Activated T-helper 2 cell treated with anti-CD3 and anti-CD28 coated beads, Interferon-gamma antibody, Interleukin-2, Interleukin-4, amounts not matched to agents 10 μg/mL and 5 μg/mL and 100 μg/mL, durations not matched to agents 14 hours and 24 hours and 36 hours (primary cell): Measurements from ENCODE around the gene SYS1. TPM values are rescaled to one million over a fixed set of nuclear protein-coding genes. Genes with fewer than 3 reads are reported as not detected.
A peak's percentile ranks its signal among the peaks of the same experiment; 100 is the strongest.

Experiments used
- DNase-seq: peaks from one replicate; pipeline ENCODE4 v3.0.0; 2021; ENCODE audit warnings: low spot score
- H3K27ac Mint-ChIP-seq: one replicate; pipeline ENCODE4 v1.8.0; 2021; ENCODE audit warnings: mixed read lengths
- H3K27me3 Mint-ChIP-seq: one replicate; pipeline ENCODE4 v1.8.0; 2021; ENCODE audit warnings: low read depth, mixed read lengths
- H3K36me3 Mint-ChIP-seq: one replicate; pipeline ENCODE4 v1.8.0; 2021; ENCODE audit warnings: low read depth, mixed read lengths
- H3K4me1 Mint-ChIP-seq: one replicate; pipeline ENCODE4 v1.8.0; 2021; ENCODE audit warnings: low read depth, mixed read lengths
- H3K4me3 Mint-ChIP-seq: one replicate; pipeline ENCODE4 v1.8.0; 2021; ENCODE audit warnings: low read depth, mild to moderate bottlenecking, moderate library complexity, mixed read lengths
- H3K9me3 Mint-ChIP-seq: one replicate; pipeline ENCODE4 v1.8.0; 2021; ENCODE audit warnings: mixed read lengths
- intact Hi-C: fragments of 100-400 bp; cut with micrococcal nuclease; formaldehyde crosslinking; loops from one replicate; pipeline ENCODE4 v1.15.1; 2023
- total RNA-seq: library from RNA; stranded (reverse); gene quantifications from 2 replicates; pipeline ENCODE4 v1.2.3, GENCODE V29; 2022

Gene SYS1
- total RNA-seq, 1 donor from 2014 or later, result 20.1 TPM

DNA sequence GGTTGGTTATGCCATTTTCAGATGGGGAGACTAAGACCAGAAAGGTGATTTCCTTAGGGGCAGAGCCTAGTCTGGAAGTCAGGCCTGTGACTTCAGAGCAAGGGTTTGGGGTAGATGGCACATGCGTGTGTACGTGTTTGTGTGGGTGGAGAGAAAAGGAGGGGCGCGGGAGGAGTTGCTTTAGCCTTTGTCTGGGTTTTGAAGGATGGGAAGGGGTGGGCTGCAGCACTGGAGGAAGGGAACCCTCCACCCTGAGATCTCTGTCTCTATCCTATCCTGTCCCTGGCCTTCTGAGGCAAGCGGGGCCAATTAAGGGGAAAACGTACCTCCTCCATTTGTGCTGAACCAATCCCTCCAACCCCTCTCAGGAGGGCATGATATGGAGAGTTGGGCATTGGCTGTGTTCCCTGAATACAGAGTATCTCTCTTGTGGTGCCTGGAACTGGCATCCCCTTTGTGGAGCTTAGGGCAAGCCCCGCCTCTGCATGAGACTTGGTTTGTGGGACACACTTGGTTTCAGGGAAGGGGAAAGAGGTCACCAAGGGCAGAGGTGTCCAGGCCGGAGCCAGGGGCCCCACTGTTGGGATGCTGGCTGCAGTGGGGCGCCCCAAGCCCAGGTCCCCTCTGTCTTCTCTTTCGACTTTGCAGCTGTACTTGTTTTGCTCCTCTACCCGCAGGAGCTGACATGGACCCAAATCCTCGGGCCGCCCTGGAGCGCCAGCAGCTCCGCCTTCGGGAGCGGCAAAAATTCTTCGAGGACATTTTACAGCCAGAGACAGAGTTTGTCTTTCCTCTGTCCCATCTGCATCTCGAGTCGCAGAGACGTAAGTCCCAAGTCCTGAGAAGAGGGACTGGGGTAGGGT lies 45.1 kb downstream of the SYS1 start, which contains the start of gene DBNDD2:
Gene DBNDD2, plus strand, starts transcription at position 507 of the 863 bp plus-strand sequence. Its CDS starts 179 bp downstream, at position 686.
- no peaks in the 10 kb centered on the region for H3K36me3 Mint-ChIP-seq
- H3K9me3 Mint-ChIP-seq, result no peaks in the 10 kb centered on the region
- intact Hi-C loops, result no loop called here
- DNase-seq, result no peak
- peaks cover 16% of the 10 kb centered on the region for H3K4me1 Mint-ChIP-seq
- peaks cover 13% of the 10 kb centered on the region for H3K27me3 Mint-ChIP-seq
- no peak within 1 kb of the TSS for H3K27ac Mint-ChIP-seq
- peak within 1 kb of the TSS; percentile 77 for H3K4me3 Mint-ChIP-seq

DNA sequence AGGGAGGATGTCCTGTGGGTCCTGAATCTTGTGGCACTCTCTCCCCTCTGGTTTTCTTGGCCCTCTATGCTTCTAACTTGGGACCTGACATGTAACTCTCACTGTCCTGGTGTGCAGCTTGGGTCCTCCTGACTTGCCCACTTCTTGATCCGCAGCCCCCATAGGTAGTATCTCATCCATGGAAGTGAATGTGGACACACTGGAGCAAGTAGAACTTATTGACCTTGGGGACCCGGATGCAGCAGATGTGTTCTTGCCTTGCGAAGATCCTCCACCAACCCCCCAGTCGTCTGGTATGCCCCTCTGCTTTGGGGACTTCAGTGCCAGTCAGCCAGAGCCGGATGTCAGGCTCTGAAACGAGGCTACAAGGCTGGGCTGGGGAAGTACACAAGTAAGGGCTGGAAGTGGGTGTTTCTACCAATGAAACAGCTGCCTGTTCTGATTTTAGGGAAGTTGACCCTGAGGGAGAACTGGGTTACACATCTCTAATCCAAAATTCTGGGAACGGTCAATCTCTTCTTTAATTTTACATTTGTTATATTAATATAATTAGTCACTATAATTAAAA lies 45.8 kb downstream of the SYS1 start:
- H3K9me3 Mint-ChIP-seq, result no peaks in the 10 kb centered on the region
- no peak overlapping the region for H3K27ac Mint-ChIP-seq
- no peak overlapping the region for H3K4me3 Mint-ChIP-seq
- no peaks in the 10 kb centered on the region for H3K36me3 Mint-ChIP-seq
- DNase-seq, result no peak
- H3K27me3 Mint-ChIP-seq, result peaks cover 10% of the 10 kb centered on the region
- intact Hi-C loops, result no loop called here
- peaks cover 16% of the 10 kb centered on the region for H3K4me1 Mint-ChIP-seq

DNA sequence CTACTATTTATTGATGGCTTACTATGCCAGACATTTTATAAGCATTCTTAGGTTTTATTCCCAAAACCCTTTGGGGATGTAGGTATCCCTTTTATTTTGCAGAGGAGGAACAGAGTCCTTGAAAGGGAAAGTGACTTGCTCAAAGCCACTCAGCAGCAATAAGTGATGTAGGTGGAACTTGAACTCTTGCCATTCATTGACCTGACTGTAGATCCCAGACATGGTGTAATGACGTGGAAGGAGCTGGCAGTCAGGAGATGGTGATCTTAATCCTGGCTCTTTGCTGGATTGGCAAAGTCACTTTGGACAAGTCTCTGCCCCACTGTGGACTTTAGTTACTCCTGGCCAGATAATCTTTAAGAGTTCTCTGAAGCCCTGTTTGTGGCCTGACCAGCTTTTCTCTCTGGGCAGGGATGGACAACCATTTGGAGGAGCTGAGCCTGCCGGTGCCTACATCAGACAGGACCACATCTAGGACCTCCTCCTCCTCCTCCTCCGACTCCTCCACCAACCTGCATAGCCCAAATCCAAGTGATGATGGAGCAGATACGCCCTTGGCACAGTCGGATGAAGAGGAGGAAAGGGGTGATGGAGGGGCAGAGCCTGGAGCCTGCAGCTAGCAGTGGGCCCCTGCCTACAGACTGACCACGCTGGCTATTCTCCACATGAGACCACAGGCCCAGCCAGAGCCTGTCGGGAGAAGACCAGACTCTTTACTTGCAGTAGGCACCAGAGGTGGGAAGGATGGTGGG lies 46.7 kb downstream of the SYS1 start:
- intact Hi-C loops, result no loop called here
- no peak for DNase-seq
- H3K4me1 Mint-ChIP-seq, result peaks cover 20% of the 10 kb centered on the region
- peaks cover 4% of the 10 kb centered on the region for H3K27me3 Mint-ChIP-seq
- no peaks in the 10 kb centered on the region for H3K36me3 Mint-ChIP-seq
- H3K4me3 Mint-ChIP-seq, result no peak overlapping the region
- H3K27ac Mint-ChIP-seq, result no peak overlapping the region
- no peaks in the 10 kb centered on the region for H3K9me3 Mint-ChIP-seq

DNA sequence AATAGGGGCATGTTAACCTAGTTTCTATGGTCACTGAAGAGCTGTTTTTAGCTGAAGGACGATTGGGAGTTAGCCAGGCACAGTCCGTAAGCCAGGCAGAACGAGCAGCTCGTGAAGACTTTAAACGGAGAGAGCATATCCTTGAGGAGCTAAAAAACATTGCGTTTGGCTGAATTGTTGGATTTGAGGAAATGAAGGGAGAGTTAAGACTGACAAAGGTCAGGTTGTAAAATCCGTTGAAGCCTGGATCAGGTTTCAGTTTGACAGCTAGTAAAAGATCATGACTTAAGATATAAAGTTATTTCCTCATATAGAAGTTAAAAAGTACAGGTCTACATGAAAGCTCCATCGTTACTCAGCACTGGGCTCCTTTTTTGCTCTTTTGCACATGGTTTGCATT lies 47.9 kb downstream of the SYS1 start:
- H3K4me1 Mint-ChIP-seq, result peaks cover 25% of the 10 kb centered on the region
- no peak overlapping the region for H3K27ac Mint-ChIP-seq
- intact Hi-C loops, result no loop called here

DNA sequence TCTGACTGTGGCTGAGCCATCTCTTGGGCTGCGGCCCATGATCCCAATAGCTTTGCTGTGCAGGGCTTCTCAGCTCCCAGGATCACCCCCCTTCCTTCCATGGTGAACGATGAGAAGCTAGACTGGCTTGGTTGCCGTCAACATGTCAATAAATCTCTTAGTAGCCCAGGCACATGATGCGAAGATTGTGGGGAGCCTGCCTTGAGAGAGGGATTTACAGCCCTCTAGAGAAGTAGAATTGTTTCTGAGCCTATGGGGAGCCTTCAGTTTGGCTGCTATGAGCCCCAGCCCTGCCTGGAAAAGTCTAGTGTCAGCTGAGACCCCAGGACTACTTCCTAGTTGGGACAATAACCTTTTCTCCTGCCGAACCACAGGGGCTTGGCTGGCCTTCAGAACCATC lies 49.7 kb downstream of the SYS1 start:
- H3K9me3 Mint-ChIP-seq, result no peaks in the 10 kb centered on the region
- peaks cover under 1% of the 10 kb centered on the region for H3K36me3 Mint-ChIP-seq
- peaks cover 25% of the 10 kb centered on the region for H3K4me1 Mint-ChIP-seq
- H3K27ac Mint-ChIP-seq, result no peak overlapping the region
- H3K27me3 Mint-ChIP-seq, result no peaks in the 10 kb centered on the region
- H3K4me3 Mint-ChIP-seq, result no peak overlapping the region
- DNase-seq, result no peak
- intact Hi-C loops, result no loop called here

More for the DNA sequence above, 47.9 kb downstream of the SYS1 start:
- Mint-ChIP-seq H3K36me3 (no peaks in the 10 kb centered on the region), H3K27me3 (no peaks in the 10 kb centered on the region), H3K9me3 (no peaks in the 10 kb centered on the region), H3K4me3 (no peak overlapping the region)
- no peak for DNase-seq

DNA sequence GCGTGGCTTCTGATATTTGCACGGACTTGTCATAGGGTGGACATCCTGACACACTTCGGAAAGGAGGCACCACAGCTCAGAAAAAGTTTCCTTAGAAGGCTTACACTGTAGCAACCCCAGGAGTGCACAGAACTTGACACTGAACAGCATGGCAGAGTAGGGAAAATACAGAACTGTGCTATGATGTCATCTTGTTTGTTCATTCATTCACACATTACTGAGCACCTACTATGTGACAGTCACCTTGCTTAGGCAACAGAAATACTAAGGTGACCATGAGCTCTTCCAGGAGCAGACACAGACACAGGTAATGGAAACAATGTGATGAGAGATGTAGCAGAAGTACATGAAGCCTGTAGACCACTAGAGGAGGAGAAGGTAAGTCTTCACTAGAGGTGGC lies 50.5 kb downstream of the SYS1 start:
- Mint-ChIP-seq H3K27ac (no peak overlapping the region), H3K4me1 (peaks cover 28% of the 10 kb centered on the region), H3K36me3 (peaks cover 8% of the 10 kb centered on the region), H3K4me3 (no peak overlapping the region), H3K27me3 (no peaks in the 10 kb centered on the region), H3K9me3 (no peaks in the 10 kb centered on the region)
- intact Hi-C loops, result no loop called here
- no peak for DNase-seq

DNA sequence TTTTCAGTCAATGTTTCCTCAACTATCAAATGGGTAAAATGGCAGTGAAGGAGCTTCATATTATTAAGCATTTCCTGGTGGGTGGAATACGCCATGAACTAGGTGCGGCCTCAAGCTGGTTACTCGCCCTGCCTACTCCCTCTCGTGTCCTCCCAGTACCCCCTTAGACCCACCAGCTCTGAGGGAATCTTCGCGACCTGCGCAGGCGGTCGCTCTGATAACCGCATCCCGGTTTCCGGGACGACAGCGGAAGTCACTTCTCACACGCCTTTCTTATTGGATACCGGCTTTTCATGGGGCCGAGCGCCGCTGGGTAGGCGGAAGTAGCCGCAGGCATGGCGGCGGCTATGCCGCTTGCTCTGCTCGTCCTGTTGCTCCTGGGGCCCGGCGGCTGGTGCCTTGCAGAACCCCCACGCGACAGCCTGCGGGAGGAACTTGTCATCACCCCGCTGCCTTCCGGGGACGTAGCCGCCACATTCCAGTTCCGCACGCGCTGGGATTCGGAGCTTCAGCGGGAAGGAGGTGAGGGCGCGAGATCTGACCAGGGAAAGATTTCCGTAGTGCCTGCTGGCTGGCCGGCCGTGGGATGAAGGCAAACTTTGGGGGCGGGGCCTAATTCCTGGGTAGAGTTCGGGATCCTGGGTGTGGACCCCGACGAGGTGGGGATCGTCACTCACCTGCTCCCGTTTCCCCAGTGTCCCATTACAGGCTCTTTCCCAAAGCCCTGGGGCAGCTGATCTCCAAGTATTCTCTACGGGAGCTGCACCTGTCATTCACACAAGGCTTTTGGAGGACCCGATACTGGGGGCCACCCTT lies 53.1 kb downstream of the SYS1 start, which contains the start of gene PIGT:
Gene PIGT, plus strand, starts transcription at position 320 of the 816 bp plus-strand sequence. Its CDS starts 16 bp downstream, at position 336.
- intact Hi-C loops, result loop anchor here (2.0 kb wide), 2 partner anchors 43 to 53 kb away; partner anchors contain the start of gene SYS1
- H3K4me3 Mint-ChIP-seq, result peak within 1 kb of the TSS; percentile 92
- peaks cover 28% of the 10 kb centered on the region for H3K36me3 Mint-ChIP-seq
- DNase-seq, result peak; percentile 86
- H3K27ac Mint-ChIP-seq, result peak within 1 kb of the TSS; percentile 91
- no peaks in the 10 kb centered on the region for H3K27me3 Mint-ChIP-seq
- H3K4me1 Mint-ChIP-seq, result peaks cover 31% of the 10 kb centered on the region
- no peaks in the 10 kb centered on the region for H3K9me3 Mint-ChIP-seq

DNA sequence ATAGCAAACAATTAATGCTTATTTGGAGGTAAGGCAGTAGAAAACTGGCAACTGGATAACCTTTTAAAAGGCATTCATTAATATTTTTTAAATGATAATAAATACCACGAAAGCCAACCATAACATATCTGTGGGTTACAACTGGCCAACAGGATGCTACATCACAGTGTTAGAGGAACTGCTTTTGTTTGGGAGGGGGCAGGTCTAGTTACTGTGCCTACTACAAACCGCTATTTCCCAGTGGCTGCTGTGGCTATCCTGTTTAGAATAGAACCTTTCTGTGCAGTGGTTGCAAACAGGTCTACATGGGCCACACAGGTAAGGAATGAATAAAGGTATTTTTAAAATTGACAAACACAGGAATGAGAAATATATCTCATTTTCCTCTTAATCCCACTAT lies 54.0 kb downstream of the SYS1 start:
- no peak for DNase-seq
- peak overlapping the region; percentile 92 for H3K4me3 Mint-ChIP-seq
- peak overlapping the region; percentile 91 for H3K27ac Mint-ChIP-seq
- no peaks in the 10 kb centered on the region for H3K27me3 Mint-ChIP-seq
- peaks cover 31% of the 10 kb centered on the region for H3K4me1 Mint-ChIP-seq
- intact Hi-C loops, result loop anchor here (2.0 kb wide), 2 partner anchors 44 to 54 kb away; partner anchors contain the start of gene SYS1
- H3K36me3 Mint-ChIP-seq, result peaks cover 34% of the 10 kb centered on the region
- H3K9me3 Mint-ChIP-seq, result no peaks in the 10 kb centered on the region

Other genes with a start within 250 kb of the SYS1 start
- gene WFDC5, start 248.0 kb upstream of the SYS1 start, total RNA-seq, result not detected in 2 replicates
- not detected in 2 replicates for gene WFDC12, start 238.7 kb upstream of the SYS1 start, total RNA-seq
- not detected in 2 replicates for gene PI3, start 188.3 kb upstream of the SYS1 start, total RNA-seq
- not detected in 2 replicates for gene SEMG1, start 156.1 kb upstream of the SYS1 start, total RNA-seq
- gene SEMG2, start 141.8 kb upstream of the SYS1 start, total RNA-seq, result not detected in 2 replicates
- not detected in 2 replicates for gene SLPI, start 108.6 kb upstream of the SYS1 start, total RNA-seq
- not detected in 2 replicates for gene RBPJL, start 56.3 kb upstream of the SYS1 start, total RNA-seq
- 0.39 and 0.64 TPM in 2 replicates for gene MATN4, start 54.9 kb upstream of the SYS1 start, total RNA-seq
- gene SDC4, start 14.7 kb upstream of the SYS1 start, total RNA-seq, result 133 and 136 TPM in 2 replicates
- gene TP53TG5, start 15.2 kb downstream of the SYS1 start, total RNA-seq, result not detected in 2 replicates
- 12.3 and 12.8 TPM in 2 replicates for gene DBNDD2, start 45.1 kb downstream of the SYS1 start, total RNA-seq
- 72.5 and 72.7 TPM in 2 replicates for gene PIGT, start 53.0 kb downstream of the SYS1 start, total RNA-seq
- not detected in 2 replicates for gene WFDC2, start 106.6 kb downstream of the SYS1 start, total RNA-seq
- gene SPINT3, start 152.5 kb downstream of the SYS1 start, total RNA-seq, result not detected in 2 replicates
- not detected in 2 replicates for gene WFDC6, start 176.3 kb downstream of the SYS1 start, total RNA-seq
- not detected in 2 replicates for gene EPPIN, start 184.2 kb downstream of the SYS1 start, total RNA-seq
- not detected in 2 replicates for gene WFDC8, start 216.1 kb downstream of the SYS1 start, total RNA-seq